ENCODE data around the gene LY6G5B.
"Not testable (repeated sequence)": the region's sequence is repeated elsewhere in the genome, so short reads cannot be mapped to it uniquely, and the experiment has no call there.

LY6G5B gene

GRCh38 chr6:31708224-31708623, 38.4 kb downstream of the LY6G5B start:
- no peak for DNase-seq (ENCODE audit: low read depth)
- TF ChIP-seq CTCF (IDR thresholded peaks at IDR 0.05; ENCODE audit: insufficient read depth, low read depth, low read length, missing control alignments), result no peak
- H3K4me3 ChIP-seq (ENCODE audit: low read length), result no peak overlapping the region

DNA sequence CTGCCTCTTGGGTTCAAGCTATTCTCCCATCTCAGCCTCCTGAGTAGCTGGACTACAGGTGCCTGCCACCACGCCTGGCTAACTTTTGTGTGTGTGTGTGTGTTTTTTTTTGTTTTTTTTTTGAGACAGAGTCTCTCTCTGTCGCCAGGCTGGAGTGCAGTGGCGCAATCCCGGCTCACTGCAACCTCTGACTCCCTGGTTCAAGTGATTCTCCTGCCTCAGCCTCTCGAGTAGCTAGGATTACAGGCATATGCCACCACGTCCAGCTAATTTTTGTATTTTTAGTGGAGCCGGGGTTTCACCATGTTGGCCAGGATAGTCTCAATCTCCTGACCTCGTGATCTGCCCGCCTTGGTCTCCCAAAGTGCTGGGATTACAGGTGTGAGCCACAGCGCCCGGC, 39.4 kb downstream of the LY6G5B start:
- not testable (repeated sequence) for DNase-seq (ENCODE audit: low read depth); H3K4me3 ChIP-seq (ENCODE audit: low read length)

DNA sequence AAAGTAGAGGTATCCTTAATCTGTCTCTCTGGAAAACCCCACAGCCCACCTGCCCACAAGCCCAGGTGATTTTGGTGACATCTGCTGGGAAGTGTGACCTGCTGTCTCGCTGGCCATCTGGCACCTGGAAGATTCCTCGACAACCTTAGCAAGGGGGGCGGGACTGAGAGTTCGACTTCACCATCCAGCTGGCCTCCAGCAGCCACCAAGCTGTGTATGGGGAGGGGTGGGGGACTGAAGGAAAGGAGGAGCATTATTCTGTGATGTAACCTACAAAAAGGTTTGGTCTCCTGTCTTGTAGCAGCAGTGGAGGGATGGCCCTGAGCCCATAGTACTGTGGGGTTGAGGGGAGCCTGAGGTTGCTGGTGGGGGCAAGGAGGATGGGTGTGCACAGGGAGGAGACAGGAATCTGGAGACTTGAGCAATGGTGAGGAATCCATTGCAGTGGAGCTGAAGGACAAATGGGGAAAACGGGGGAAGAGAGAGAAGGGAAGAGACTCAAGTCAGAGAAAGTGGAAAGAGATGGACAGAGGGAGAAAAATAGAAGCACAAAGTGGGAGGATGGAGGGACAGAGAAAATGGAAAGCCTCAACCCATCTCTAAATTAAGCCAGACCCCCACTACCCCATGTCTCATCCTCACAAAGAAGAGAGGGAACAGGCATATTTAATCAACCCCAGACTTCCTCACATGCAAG, 40.9 kb downstream of the LY6G5B start:
- TF ChIP-seq CTCF (IDR thresholded peaks at IDR 0.05; ENCODE audit: insufficient read depth, low read depth, low read length, missing control alignments), result no peak
- DNase-seq (ENCODE audit: low read depth), result no peak

DNA sequence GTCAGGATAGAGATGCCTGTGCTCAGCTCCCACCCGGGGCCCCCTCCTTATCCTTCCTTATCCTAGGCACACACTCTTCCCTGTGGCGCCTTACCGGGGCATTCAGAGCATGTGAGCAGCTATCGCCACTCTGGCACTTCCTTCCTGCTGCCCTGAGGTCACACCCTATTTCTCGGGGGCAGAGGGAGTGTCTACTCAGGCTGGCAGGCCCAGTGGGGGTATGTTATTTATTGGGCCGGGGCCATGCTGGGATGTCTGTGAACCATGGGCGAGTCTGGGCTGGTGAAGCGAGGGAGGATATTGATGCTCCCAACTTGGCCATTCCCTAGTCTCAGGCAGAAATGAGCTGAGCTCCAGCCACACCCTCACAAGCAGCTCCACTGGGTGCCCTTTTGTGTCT, 41.5 kb downstream of the LY6G5B start:
- no peak for TF ChIP-seq CTCF (IDR thresholded peaks at IDR 0.05; ENCODE audit: insufficient read depth, low read depth, low read length, missing control alignments)
- peak; percentile 21 for DNase-seq (ENCODE audit: low read depth)
- no peak overlapping the region for H3K4me3 ChIP-seq (ENCODE audit: low read length)

More for the DNA sequence above, 40.9 kb downstream of the LY6G5B start:
- no peak overlapping the region for H3K4me3 ChIP-seq (ENCODE audit: low read length)

DNA sequence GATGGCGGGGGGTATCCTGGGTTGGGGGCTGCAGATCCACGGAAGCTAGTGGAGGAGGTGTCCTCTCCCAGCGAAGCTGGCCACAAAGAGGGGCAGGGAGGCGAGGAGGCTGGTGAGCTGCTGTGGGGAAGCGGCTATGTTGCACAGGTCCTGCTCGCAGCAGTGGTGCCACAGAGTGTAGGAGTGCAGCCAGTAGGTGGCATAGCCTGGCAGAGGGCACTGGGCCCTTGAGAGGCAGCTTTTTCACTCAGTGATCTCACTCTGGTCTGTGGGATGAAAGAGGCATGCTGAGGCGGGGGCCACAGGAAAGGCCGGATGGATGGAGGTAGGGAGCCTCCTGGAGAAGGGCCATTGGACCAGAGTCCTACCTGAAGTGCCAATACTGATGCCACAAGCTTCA, 42.5 kb downstream of the LY6G5B start:
- peak; percentile 50 for TF ChIP-seq CTCF (IDR thresholded peaks at IDR 0.05; ENCODE audit: insufficient read depth, low read depth, low read length, missing control alignments)
- peak; percentile 52 for DNase-seq (ENCODE audit: low read depth)
- H3K4me3 ChIP-seq (ENCODE audit: low read length), result no peak overlapping the region

DNA sequence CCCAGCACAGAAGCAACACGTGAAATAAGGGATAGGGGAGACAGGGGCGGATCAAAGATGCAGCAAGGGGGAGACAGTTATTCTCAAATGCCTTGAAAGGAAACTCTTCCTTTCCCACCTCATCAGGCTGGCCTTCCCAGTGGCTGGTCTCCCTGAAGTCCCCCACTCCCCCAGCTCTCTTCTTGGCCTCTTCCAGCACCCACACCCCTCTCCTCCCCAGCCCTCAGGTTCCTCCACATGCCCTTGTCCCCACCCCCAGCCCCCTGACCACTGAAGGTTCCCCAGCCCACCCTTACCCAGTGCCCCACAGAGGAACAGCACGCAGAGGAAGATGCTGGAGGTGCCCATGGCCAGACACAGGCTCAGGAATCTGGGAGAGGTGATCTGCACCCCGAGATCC, 43.7 kb downstream of the LY6G5B start:
- no peak for DNase-seq (ENCODE audit: low read depth)
- no peak overlapping the region for H3K4me3 ChIP-seq (ENCODE audit: low read length)
- no peak for TF ChIP-seq CTCF (IDR thresholded peaks at IDR 0.05; ENCODE audit: insufficient read depth, low read depth, low read length, missing control alignments)

- no peak for DNase-seq (ENCODE audit: low read depth)
- no peak for TF ChIP-seq CTCF (IDR thresholded peaks at IDR 0.05; ENCODE audit: insufficient read depth, low read depth, low read length, missing control alignments)
- no peak overlapping the region for H3K4me3 ChIP-seq (ENCODE audit: low read length)
Observed at GRCh38 chr6:31713991-31714684, 44.4 kb downstream of the LY6G5B start.
